Stomach (tissue), 9 donors: ENCODE measurements around the gene ESYT2. TPM values are rescaled to one million over a fixed set of nuclear protein-coding genes. Genes with fewer than 3 reads are reported as not detected.
A peak's percentile ranks its signal among the peaks of the same experiment; 100 is the strongest.

Source experiments
- DNase-seq, 2 donors: peaks; one replicate each; pipeline versions ENCODE4 v3.0.0 to v3.0.0-alpha.2; 2013 to 2019
- H3K27ac ChIP-seq, 5 donors: fragments of 200-600 bp in 4 of 5; sonication (generic) in 4 of 5; one replicate each; pipeline ENCODE4 v1.5.1; 2013 to 2019; ENCODE audit warnings: mild to moderate bottlenecking in 1 of 5, moderate library complexity in 1 of 5
- H3K27me3 ChIP-seq, 3 donors: fragments of 200-600 bp; sonication (generic); one replicate each; pipeline ENCODE4 v1.5.1; 2017 to 2019; ENCODE audit warnings: mixed run types in 1 of 3
- H3K36me3 ChIP-seq, 4 donors: fragments of 200-600 bp; sonication (generic); 1 replicate in 3 of 4; 2 replicates in 1 of 4; pipeline ENCODE4 v1.5.1; 2016 to 2019
- H3K4me1 ChIP-seq, 4 donors: fragments of 200-600 bp; sonication (generic); one replicate each; pipeline ENCODE4 v1.5.1; 2016 to 2019
- H3K4me3 ChIP-seq, 4 donors: fragments of 200-600 bp; sonication (generic) in 3 of 4; one replicate each; pipeline ENCODE4 v1.5.1; 2016 to 2019; ENCODE audit warnings: mild to moderate bottlenecking in 1 of 4
- H3K9me3 ChIP-seq, 4 donors: fragments of 200-600 bp; sonication (generic); one replicate each; pipeline ENCODE4 v1.5.1; 2016 to 2019
- EP300 ChIP-seq: sonication (generic); formaldehyde crosslinking; IDR thresholded peaks from one replicate; pipeline ENCODE4 v1.6.1; 2017; ENCODE audit warnings: antibody characterized with exemption
- POLR2A ChIP-seq, 4 donors: fragments of 450-650 bp; IDR thresholded peaks; one replicate each; pipeline ENCODE4 v1.6.1; 2016; ENCODE audit warnings: antibody characterized with exemption in 4 of 4, control low read depth in 2 of 4, mild to moderate bottlenecking in 1 of 4, moderate library complexity in 1 of 4
- POLR2AphosphoS5 ChIP-seq, 3 donors: sonication (generic); formaldehyde crosslinking; IDR thresholded peaks; one replicate each; pipeline ENCODE4 v1.6.1; 2016; ENCODE audit warnings: antibody characterized with exemption in 3 of 3
- WGBS, 5 donors: extraction: QIAGEN DNeasy Blood & Tissue Kit in 3 of 5; methylation state at CpG; one replicate each; pipeline versions ENCODE4 v1.1.5 to v1.1.7; 2013 to 2018; 5-methylcytosine and 5-hydroxymethylcytosine counted together
- intact Hi-C: fragments of 100-400 bp; cut with DNase I; formaldehyde crosslinking; loops from one replicate; pipeline ENCODE4 v1.15.1; 2023; ENCODE audit warnings: low total_unique reads
- polyA plus RNA-seq, 3 donors: library from polyadenylated mRNA; stranded (reverse); fragments of 200-250 nt; gene quantifications; one replicate each; pipeline ENCODE4 v1.2.3, GENCODE V29; 2013
- total RNA-seq, 5 donors: library from RNA; depleted of rRNA; stranded (reverse); fragments of >200 nt; gene quantifications; one replicate each; pipeline versions ENCODE4 v1.1.0 to v1.2.3, GENCODE V29; 2014 to 2016
- TF ChIP-seq, protein P1 (sequence below), 7 experiments: fragments of 450-650 bp in 4 of 7; fragments of 200-600 bp in 3 of 7; sonication (generic) in 3 of 7; IDR thresholded peaks; one replicate each; pipeline ENCODE4 v1.5.1; 2016 to 2019; ENCODE audit warnings: antibody characterized with exemption in 7 of 7, control low read depth in 2 of 7, mild to moderate bottlenecking in 1 of 7
- donor health status: healthy with polysubstance abuse.
- donor health status: Bipolar disorder and iron deficiency.
- donor health status: healthy.

ESYT2 gene
- total and polyA plus RNA-seq, 8 donors = 7.6 to 137 (median 36.9) TPM

DNA sequence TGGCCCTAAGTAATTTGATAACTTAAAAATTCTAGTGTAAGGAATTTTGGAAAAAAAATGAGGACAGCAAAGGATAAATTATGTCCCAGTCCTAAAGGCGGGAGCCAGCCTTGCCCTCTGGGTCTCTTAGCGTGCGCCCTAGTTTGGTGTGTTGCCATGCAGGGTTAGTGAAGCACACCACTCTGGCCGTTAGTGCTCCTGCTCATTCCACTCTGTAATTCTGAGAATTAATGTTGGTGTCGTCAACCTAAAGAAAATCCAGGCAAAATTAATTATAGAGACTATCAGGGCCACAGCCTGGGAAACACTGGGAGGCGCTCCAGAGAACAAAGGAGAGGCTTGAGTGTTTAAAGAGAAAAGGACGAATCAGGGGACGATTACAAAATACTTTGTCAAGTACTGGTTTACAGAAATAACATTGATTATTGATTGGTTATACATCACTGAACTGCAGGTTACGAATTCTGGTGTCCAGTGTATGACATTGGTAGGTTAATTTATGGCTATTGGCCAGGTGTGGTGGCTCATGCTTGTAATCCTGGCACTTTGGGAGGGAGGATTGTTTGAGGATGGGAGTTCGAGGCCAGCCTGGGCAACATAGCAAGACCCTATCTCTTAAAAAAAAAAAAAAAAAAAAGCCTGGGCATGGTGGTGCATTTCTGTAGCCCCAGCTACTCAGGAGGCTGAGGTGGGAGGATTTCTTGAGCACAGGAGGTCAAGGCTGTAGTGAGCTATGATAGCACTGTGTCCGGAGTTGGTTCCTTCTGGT lies 32.8 kb upstream of the ESYT2 start:
- TF ChIP-seq EP300 = no peak
- TF ChIP-seq POLR2A (IDR thresholded peaks at IDR 0.05) = no peak
- TF ChIP-seq, protein P1, sequence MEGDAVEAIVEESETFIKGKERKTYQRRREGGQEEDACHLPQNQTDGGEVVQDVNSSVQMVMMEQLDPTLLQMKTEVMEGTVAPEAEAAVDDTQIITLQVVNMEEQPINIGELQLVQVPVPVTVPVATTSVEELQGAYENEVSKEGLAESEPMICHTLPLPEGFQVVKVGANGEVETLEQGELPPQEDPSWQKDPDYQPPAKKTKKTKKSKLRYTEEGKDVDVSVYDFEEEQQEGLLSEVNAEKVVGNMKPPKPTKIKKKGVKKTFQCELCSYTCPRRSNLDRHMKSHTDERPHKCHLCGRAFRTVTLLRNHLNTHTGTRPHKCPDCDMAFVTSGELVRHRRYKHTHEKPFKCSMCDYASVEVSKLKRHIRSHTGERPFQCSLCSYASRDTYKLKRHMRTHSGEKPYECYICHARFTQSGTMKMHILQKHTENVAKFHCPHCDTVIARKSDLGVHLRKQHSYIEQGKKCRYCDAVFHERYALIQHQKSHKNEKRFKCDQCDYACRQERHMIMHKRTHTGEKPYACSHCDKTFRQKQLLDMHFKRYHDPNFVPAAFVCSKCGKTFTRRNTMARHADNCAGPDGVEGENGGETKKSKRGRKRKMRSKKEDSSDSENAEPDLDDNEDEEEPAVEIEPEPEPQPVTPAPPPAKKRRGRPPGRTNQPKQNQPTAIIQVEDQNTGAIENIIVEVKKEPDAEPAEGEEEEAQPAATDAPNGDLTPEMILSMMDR (IDR thresholded peaks at IDR 0.05) = no peak
- no peak for TF ChIP-seq POLR2AphosphoS5 (IDR thresholded peaks at IDR 0.05)
- H3K9me3 ChIP-seq = no peaks in the 10 kb centered on the region
- 84 to 91% (median 88%) methylated on average over 11 of the region's 11 CpGs for WGBS, 5 donors
- H3K4me1 ChIP-seq = peaks cover 9 to 42% (median 25%) of the 10 kb centered on the region in 4 donors
- H3K4me3 ChIP-seq = no peak overlapping the region
- H3K36me3 ChIP-seq = no peaks in the 10 kb centered on the region
- H3K27ac ChIP-seq = peak overlapping the region in 3 of 5 donors; percentile 0 to 88 (median 88)
- intact Hi-C loops = no loop called here
- DNase-seq = no peak
- no peaks in the 10 kb centered on the region for H3K27me3 ChIP-seq

GRCh38 chr7:158861004-158861787 lies 31.9 kb upstream of the ESYT2 start:
- WGBS, 5 donors = 67 to 74% (median 71%) methylated on average over 15 of the region's 15 CpGs
- H3K27ac ChIP-seq = peak overlapping the region in 2 of 5 donors; percentile 24 to 88
- H3K9me3 ChIP-seq = no peaks in the 10 kb centered on the region
- H3K36me3 ChIP-seq = no peaks in the 10 kb centered on the region
- no peak for DNase-seq
- TF ChIP-seq, protein P1 (IDR thresholded peaks at IDR 0.05) = no peak
- TF ChIP-seq EP300 = no peak
- TF ChIP-seq POLR2AphosphoS5 (IDR thresholded peaks at IDR 0.05) = no peak
- TF ChIP-seq POLR2A (IDR thresholded peaks at IDR 0.05) = no peak
- H3K4me3 ChIP-seq = no peak overlapping the region
- H3K27me3 ChIP-seq = no peaks in the 10 kb centered on the region
- H3K4me1 ChIP-seq = peaks cover 11 to 44% (median 27%) of the 10 kb centered on the region in 4 donors
- intact Hi-C loops = no loop called here

GRCh38 chr7:158860394-158860793 lies 31.1 kb upstream of the ESYT2 start:
- H3K4me1 ChIP-seq = peaks cover 11 to 45% (median 26%) of the 10 kb centered on the region in 4 donors

More at GRCh38 chr7:158860394-158860793, 31.1 kb upstream of the ESYT2 start:
- WGBS, 5 donors = 82 to 100% (median 92%) methylated on average over 1 of the region's 1 CpG
- TF ChIP-seq EP300 (no peak), POLR2A (IDR thresholded peaks at IDR 0.05) (no peak), POLR2AphosphoS5 (IDR thresholded peaks at IDR 0.05) (no peak)
- TF ChIP-seq, protein P1 (IDR thresholded peaks at IDR 0.05) = no peak
- Histone ChIP-seq H3K27me3 (no peaks in the 10 kb centered on the region), H3K4me3 (no peak overlapping the region), H3K27ac (peak overlapping the region in 1 of 5 donors; percentile 88), H3K36me3 (no peaks in the 10 kb centered on the region), H3K9me3 (no peaks in the 10 kb centered on the region)
- intact Hi-C loops = no loop called here
- no peak for DNase-seq
